Stimulated activated effector memory CD8-positive, alpha-beta T cell treated with anti-CD3 and anti-CD28 coated beads, Interleukin-12 subunit alpha, Interleukin-12 subunit beta, amount 100 ng/mL, for 72 hours (primary cell): Measurements from ENCODE around the gene TMEM19.
A peak's percentile ranks its signal among the peaks of the same experiment; 100 is the strongest.
"Not testable (repeated sequence)": the region's sequence is repeated elsewhere in the genome, so short reads cannot be mapped to it uniquely, and the experiment has no call there.

Experiments used
- ATAC-seq: fragments of 150-1000 bp; cut with Tn5 transposase; 2 replicates; pipeline ENCODE4 v1.10.0; 2021
- DNase-seq, 2 donors: peaks; one replicate each; pipeline ENCODE4 v3.0.0; 2021 to 2022; ENCODE audit warnings: low spot score in 2 of 2
- H3K27ac Mint-ChIP-seq: one replicate; pipeline ENCODE4 v1.8.0; 2022; ENCODE audit warnings: mild to moderate bottlenecking, mixed read lengths
- H3K36me3 Mint-ChIP-seq: one replicate; pipeline ENCODE4 v1.8.0; 2022; ENCODE audit warnings: mild to moderate bottlenecking, mixed read lengths
- H3K4me1 Mint-ChIP-seq: one replicate; pipeline ENCODE4 v1.8.0; 2022; ENCODE audit warnings: mixed read lengths
- H3K4me3 Mint-ChIP-seq: one replicate; pipeline ENCODE4 v1.8.0; 2022; ENCODE audit warnings: mild to moderate bottlenecking, mixed read lengths
- H3K9me3 Mint-ChIP-seq: one replicate; pipeline ENCODE4 v1.8.0; 2022; ENCODE audit warnings: mixed read lengths

TMEM19 gene

GRCh38 chr12:71656740-71657139, 29.1 kb upstream of the TMEM19 start:
- peaks cover 36% of the 10 kb centered on the region for H3K4me1 Mint-ChIP-seq
- H3K9me3 Mint-ChIP-seq: no peaks in the 10 kb centered on the region
- H3K4me3 Mint-ChIP-seq: no peak overlapping the region
- ATAC-seq (no peak), DNase-seq (no peak)
- no peak overlapping the region for H3K27ac Mint-ChIP-seq
- no peaks in the 10 kb centered on the region for H3K36me3 Mint-ChIP-seq

DNA sequence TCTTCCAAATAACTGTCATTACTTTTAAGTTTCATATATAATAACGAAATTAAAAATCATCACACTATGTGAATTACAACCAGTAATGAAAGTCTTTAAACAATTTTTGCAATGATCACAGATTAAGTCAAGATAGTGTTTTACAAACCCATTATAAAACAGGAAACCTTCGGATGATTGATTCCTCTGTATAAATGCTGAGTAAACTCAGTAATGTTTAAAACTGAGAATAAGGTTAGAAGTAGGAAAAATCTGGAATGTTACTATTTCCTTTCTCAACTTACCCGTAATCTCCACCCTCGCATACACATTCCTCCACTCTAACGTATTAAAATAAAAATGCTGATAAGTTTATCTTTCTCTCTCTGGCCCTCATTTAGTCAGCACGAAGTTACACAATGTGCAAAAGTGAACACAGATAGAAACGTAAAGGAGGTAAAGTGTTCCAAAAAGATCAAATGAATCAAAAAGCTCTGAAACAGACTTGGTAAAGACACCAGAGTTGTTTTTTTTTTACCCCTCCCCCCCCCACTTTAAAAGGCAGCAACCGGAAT, 23.8 kb upstream of the TMEM19 start:
- peak overlapping the region; percentile 99 for H3K4me3 Mint-ChIP-seq
- H3K9me3 Mint-ChIP-seq: no peaks in the 10 kb centered on the region
- H3K27ac Mint-ChIP-seq: peak overlapping the region; percentile 100
- ATAC-seq: no peak
- H3K36me3 Mint-ChIP-seq: peaks cover 6% of the 10 kb centered on the region
- no peak for DNase-seq
- peaks cover 38% of the 10 kb centered on the region for H3K4me1 Mint-ChIP-seq

DNA sequence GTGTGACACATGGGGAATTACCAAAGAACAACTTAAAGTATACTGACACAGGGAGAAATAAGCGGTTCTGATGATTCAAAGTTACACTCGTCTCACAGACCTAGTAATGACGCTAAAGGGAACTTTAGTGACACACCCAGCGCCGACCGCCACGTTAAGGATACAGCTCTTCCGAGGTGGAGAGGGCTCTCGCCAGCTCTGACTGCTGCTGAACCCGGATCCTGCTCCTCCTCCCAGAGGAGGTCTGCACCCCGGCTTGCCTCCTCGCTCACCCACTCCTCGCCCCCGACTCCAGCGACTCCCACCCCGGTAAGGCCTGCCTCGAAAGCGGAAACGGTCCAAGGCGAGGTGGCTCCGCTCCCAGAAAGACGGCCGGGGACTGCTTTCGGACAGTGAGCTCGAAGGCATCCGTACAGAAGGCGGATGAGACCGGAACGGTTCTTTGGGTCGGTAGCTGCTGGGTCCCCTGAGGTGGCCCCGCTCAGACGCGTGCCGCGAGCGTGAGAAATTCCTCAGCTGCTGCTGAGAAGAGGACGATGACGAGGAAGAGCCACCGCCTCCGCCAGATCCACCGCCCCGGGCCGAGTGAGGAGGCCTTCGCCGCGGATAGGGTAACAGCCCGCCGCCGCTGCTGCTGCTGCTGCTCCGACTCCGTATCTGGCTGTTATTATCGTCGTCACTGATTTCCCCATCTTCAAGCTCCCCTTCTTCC, 22.9 kb upstream of the TMEM19 start:
- peak overlapping the region; percentile 100 for H3K27ac Mint-ChIP-seq
- H3K4me1 Mint-ChIP-seq: peaks cover 44% of the 10 kb centered on the region
- ATAC-seq (peak; percentile 83), DNase-seq (peak; percentile 62 to 89)
- H3K4me3 Mint-ChIP-seq: peak overlapping the region; percentile 99
- peaks cover 6% of the 10 kb centered on the region for H3K36me3 Mint-ChIP-seq
- peaks cover 2% of the 10 kb centered on the region for H3K9me3 Mint-ChIP-seq

DNA sequence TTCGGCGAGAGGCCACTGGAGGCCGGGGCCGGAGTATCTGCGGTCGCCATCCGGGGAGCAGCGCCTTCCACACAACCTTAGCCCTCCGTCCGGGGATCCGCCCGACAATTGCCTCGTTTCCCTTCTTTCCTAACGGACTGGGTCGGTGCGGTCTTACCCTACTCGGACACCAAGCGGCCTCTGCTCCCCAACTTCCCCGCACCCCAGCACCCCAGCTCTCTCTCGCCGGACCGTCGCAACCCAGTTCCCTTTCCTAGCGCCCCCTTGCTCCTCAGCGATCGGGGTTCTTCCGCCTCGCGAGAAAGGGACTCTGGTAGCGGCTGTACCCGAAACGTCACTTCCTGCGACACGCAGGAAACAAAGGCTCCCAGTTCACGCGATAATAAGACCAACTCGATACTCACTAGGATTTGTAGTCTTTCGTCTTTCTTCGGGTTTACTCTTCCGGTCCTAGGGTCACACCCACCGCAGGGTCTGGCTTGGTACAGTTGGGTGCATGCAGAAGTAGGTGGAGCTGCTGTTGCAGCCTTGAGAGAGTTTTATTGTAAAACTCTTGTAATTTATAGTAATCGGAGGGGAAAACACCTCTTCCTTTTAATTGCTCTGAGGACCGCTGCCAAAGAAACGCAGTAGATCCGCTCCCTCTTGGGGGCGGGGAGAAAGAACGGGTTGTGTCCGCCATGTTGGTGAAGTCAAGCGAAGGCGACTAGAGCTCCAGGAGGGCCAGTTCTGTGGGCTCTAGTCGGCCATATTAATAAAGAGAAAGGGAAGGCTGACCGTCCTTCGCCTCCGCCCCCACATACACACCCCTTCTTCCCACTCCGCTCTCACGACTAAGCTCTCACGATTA, 22.1 kb upstream of the TMEM19 start, which contains the start of the genes THAP2 and ZFC3H1:
TSS of gene THAP2 (plus strand) at position 741 of the 850 bp plus-strand sequence. CDS start 209 bp downstream, outside the sequence.
TSS of gene ZFC3H1 (minus strand) at position 288 of the 850 bp plus-strand sequence. CDS start at position 50, 238 bp downstream.
- DNase-seq (peak; percentile 68 to 92), ATAC-seq (peak; percentile 87)
- peaks cover 42% of the 10 kb centered on the region for H3K4me1 Mint-ChIP-seq
- peak within 1 kb of the TSS; percentile 100 for H3K27ac Mint-ChIP-seq
- peaks cover 6% of the 10 kb centered on the region for H3K36me3 Mint-ChIP-seq
- H3K4me3 Mint-ChIP-seq: peak within 1 kb of the TSS; percentile 99
- H3K9me3 Mint-ChIP-seq: peaks cover 2% of the 10 kb centered on the region

DNA sequence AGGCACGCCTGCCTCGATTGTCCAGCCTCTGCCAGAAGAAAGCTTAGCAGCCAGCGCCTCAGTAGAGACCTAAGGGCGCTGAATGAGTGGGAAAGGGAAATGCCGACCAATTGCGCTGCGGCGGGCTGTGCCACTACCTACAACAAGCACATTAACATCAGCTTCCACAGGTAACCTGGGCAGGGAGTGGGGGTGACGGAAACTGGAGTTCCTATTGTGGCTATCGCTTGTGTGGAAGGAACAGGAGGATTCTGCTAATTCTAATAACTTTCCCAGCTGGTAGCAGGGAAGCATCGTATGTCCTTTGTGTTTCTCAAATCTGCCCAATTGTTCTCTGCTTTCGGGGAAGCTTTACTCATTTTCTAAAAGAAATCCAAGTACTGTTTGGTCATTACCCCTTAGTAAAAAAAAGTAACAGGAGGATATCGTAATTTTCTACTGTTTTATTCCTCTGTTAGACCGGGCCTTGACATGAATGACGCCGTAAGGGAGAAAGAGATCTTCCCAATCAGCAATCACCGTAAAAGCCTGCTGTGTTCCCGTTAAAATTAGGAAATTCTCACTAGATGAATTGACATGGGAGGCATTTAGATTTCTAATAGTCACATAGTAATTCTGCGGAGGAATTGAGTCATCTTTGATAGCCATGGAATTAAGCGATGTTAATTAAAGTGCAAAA, 21.3 kb upstream of the TMEM19 start:
- DNase-seq: no peak
- H3K36me3 Mint-ChIP-seq: peaks cover 6% of the 10 kb centered on the region
- peaks cover 2% of the 10 kb centered on the region for H3K9me3 Mint-ChIP-seq
- H3K4me1 Mint-ChIP-seq: peaks cover 34% of the 10 kb centered on the region
- ATAC-seq: peak; percentile 12
- H3K4me3 Mint-ChIP-seq: peak overlapping the region; percentile 99
- peak overlapping the region; percentile 100 for H3K27ac Mint-ChIP-seq

DNA sequence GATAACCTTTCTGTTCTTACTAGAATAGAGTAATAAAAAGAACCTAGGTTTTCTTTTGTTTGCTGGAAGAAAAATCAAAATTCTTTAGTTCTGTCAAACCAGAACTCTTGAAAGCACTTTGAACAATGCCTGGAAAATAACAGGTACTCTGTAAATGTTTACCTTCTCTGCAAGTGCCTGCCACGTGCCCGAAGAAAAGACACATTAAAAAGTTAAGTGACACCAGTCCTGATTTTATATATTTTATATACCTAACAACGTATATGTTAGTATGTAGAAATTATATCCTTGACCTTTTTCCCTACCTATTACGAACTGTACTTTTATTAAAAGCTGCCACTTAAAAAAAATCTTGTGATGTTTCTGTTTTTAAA, 20.8 kb upstream of the TMEM19 start:
- peak overlapping the region; percentile 99 for H3K4me3 Mint-ChIP-seq
- peaks cover 2% of the 10 kb centered on the region for H3K9me3 Mint-ChIP-seq
- H3K27ac Mint-ChIP-seq: peak overlapping the region; percentile 100
- H3K4me1 Mint-ChIP-seq: peaks cover 32% of the 10 kb centered on the region
- DNase-seq (no peak), ATAC-seq (no peak)
- peaks cover 6% of the 10 kb centered on the region for H3K36me3 Mint-ChIP-seq

DNA sequence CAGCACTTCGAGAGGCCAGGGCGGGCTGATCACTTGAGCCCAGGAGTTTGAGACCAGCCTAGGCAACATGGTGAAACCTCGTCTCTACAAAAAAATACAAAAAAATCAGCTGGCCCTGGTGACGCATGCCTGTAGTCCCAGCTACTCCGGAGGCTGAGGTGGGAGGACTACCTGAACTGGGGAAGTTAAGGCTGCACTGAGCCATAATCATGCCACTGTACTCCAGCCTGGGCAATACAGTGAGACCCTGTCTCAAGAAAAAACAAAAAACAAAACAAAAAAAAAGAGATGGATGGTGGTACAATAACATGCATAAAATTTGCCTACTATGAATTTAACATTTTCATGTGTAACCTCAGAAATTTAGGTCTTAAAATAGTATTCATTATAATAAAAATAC, 19.6 kb upstream of the TMEM19 start:
- peak overlapping the region; percentile 100 for H3K27ac Mint-ChIP-seq
- ATAC-seq (no peak), DNase-seq (no peak)
- H3K9me3 Mint-ChIP-seq: peaks cover 2% of the 10 kb centered on the region
- H3K4me1 Mint-ChIP-seq: peaks cover 32% of the 10 kb centered on the region
- H3K36me3 Mint-ChIP-seq: peaks cover 6% of the 10 kb centered on the region
- H3K4me3 Mint-ChIP-seq: peak overlapping the region; percentile 99

DNA sequence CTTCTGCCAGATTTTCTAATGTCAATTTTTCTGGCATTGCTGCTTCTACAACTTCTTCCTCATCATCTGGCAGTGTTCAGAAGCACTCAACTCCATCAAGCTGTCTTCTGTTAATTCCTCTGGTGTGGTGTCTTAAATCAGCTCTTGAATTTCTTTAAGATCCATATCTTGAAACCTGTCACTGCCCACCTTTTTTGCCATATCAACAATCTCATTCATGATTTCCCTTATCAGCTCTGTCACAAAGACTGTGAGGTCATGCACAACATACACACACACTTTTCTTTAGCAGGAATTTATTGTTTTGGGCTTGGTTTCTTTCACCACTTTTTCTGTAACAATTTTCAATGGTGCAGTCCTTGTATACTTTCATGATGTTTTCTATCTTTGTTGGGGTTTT, 14.6 kb upstream of the TMEM19 start:
- DNase-seq (no peak), ATAC-seq (no peak)
- Mint-ChIP-seq H3K4me1 (peaks cover 10% of the 10 kb centered on the region), H3K4me3 (no peak overlapping the region), H3K36me3 (no peaks in the 10 kb centered on the region), H3K9me3 (peaks cover 2% of the 10 kb centered on the region), H3K27ac (no peak overlapping the region)

GRCh38 chr12:71671816-71672215, 14.1 kb upstream of the TMEM19 start:
- H3K27ac Mint-ChIP-seq: no peak overlapping the region
- no peak for DNase-seq
- H3K9me3 Mint-ChIP-seq: peaks cover 2% of the 10 kb centered on the region
- no peak overlapping the region for H3K4me3 Mint-ChIP-seq
- H3K4me1 Mint-ChIP-seq: peaks cover 9% of the 10 kb centered on the region
- no peak for ATAC-seq
- no peaks in the 10 kb centered on the region for H3K36me3 Mint-ChIP-seq

DNA sequence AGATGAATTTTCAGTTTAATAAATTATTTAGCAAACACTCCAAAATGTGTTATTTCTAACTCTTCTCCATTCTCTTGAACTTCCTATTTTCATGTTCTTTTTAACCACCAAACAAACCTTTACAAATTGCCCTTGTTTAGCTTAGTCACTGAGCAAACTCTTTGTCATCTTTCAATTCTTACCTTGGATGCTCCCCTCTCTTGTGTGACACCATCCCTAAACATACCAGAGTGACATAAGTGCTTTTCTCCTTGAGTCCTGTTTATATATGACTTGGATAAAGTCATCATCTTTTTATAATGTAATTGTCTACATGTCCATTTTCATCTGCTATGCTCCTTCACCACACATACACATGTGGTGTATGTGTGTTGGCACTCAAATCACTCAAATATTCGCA, 3.4 kb upstream of the TMEM19 start:
- Mint-ChIP-seq H3K36me3 (no peaks in the 10 kb centered on the region), H3K9me3 (no peaks in the 10 kb centered on the region), H3K4me1 (peaks cover under 1% of the 10 kb centered on the region), H3K27ac (no peak overlapping the region), H3K4me3 (no peak overlapping the region)
- ATAC-seq: no peak
- DNase-seq: no peak

DNA sequence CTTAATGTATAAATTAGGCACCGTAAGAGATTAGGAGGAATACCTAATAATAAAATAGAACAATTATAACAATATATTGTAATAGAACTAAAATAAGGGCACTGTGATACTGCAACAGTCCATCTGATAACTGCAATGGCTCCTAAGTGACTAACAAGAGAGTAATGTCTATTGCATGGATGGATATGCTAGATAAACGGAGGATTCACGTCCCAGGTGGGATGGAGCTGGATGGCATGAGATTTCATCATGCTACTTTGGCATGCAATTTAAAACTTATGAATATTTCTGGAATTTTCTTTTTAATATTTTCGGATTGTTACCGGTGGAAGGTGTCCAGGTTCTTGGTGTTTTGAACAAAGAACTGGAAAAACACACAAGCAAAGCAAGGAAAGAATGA, 2.2 kb upstream of the TMEM19 start:
- H3K27ac Mint-ChIP-seq: no peak overlapping the region
- H3K4me3 Mint-ChIP-seq: no peak overlapping the region

DNA sequence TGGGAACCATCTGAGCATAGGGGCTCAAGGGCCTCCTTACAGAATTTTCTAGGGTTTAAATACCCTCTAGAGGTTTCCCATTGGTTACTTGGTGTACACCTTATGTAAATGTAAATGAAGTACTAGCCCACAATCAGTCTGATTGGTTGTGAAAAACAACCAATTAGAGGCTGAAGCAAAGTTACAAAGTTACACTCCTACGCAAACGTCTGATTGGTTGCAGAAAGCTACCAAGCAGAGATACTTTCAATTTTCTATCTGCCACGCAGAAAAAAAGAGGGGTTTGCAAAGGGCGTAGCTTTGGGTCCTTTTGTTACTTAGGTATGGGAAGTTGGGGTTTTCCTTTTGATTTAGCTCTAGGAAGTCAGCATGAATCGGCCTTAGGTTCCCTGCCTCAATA, 1.8 kb upstream of the TMEM19 start:
- Mint-ChIP-seq H3K4me3 (no peak overlapping the region), H3K36me3 (no peaks in the 10 kb centered on the region), H3K4me1 (peaks cover 9% of the 10 kb centered on the region), H3K9me3 (no peaks in the 10 kb centered on the region), H3K27ac (no peak overlapping the region)
- ATAC-seq (no peak), DNase-seq (no peak)

More for the DNA sequence above, 2.2 kb upstream of the TMEM19 start:
- no peaks in the 10 kb centered on the region for H3K9me3 Mint-ChIP-seq
- H3K36me3 Mint-ChIP-seq: no peaks in the 10 kb centered on the region
- DNase-seq (no peak), ATAC-seq (no peak)
- peaks cover 9% of the 10 kb centered on the region for H3K4me1 Mint-ChIP-seq

DNA sequence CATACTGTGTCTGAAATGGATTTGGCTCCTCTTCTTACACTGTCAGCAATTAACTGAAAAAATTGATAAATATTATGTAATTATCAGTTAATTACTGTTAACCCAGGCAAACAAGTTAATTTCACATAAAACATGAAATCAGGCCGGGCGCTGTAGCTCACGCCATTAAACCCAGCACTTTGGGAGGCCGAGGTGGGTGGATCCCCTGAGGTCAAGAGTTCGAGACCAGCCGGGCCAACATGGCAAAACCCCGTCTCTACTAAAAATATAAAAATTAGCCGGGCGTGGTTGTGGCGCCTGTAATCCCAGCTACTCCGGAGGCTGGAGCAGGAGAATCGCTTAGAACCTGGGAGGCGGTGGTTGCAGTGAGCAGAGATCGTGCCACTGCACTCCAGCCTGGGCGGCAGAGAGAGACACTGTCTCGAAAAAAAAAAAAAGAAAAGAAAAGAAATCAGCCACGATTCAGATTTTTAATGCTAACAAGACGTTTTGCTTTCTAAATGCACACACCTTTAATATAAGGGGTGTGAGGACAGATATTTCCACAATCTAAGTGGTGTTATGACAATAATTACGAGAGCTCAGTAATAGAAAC, 473 bp upstream of the TMEM19 start:
- ATAC-seq: no peak
- Mint-ChIP-seq H3K4me3 (peak overlapping the region; percentile 81), H3K36me3 (peaks cover 3% of the 10 kb centered on the region), H3K27ac (no peak overlapping the region), H3K9me3 (no peaks in the 10 kb centered on the region), H3K4me1 (peaks cover 9% of the 10 kb centered on the region)
- DNase-seq: no peak

DNA sequence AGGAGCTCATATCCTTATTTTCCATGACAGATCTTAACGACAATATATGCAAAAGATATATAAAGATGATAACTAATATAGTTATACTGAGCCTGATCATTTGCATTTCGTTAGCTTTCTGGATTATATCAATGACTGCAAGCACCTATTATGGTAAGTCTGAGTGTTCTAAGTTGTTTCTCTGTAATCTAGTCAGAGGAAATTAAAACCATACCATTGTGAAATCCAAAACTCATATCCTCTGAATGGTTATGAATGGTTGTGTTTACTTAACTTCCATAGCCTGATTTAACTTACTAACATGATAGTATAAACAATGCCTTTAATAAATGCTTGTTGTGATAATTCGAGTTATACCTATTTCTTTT, 760 bp downstream of the TMEM19 start:
- peaks cover 7% of the 10 kb centered on the region for H3K36me3 Mint-ChIP-seq
- ATAC-seq (peak; percentile 40), DNase-seq (no peak)
- peak overlapping the region; percentile 90 for H3K27ac Mint-ChIP-seq
- no peaks in the 10 kb centered on the region for H3K9me3 Mint-ChIP-seq
- peak overlapping the region; percentile 81 for H3K4me3 Mint-ChIP-seq
- H3K4me1 Mint-ChIP-seq: peaks cover 9% of the 10 kb centered on the region

GRCh38 chr12:71687172-71687571, 1.3 kb downstream of the TMEM19 start:
- not testable (repeated sequence) for H3K9me3 Mint-ChIP-seq, DNase-seq, H3K36me3 Mint-ChIP-seq, H3K4me1 Mint-ChIP-seq, ATAC-seq
- Mint-ChIP-seq H3K4me3 (peak overlapping the region; percentile 81), H3K27ac (peak overlapping the region; percentile 90)
